ENCODE data around the gene CSNK2A1. TPM values are rescaled to one million over a fixed set of nuclear protein-coding genes. Genes with fewer than 3 reads are reported as not detected.

Gene CSNK2A1
- total and polyA plus RNA-seq, 2 donors (not counting 3 experiments of a cell fraction or from before 2014, with no cell fraction given), result 68.4 to 142 TPM

GRCh38 chr20:430091-430999 lies 113.2 kb downstream of the CSNK2A1 start:
- H3K4me2 ChIP-seq (ENCODE audit: insufficient read depth, low read length), result no peak overlapping the region
- BruUV-seq (replicated peaks), result TSS peak; percentile 44
- peaks cover 0 to 25% of the 10 kb centered on the region in 2 experiments for H3K36me3 ChIP-seq (ENCODE audit: control insufficient read depth in 2 of 2, extremely low read depth in 1 of 2, insufficient read depth in 2 of 2, low read length in 2 of 2)
- no peak overlapping the region for H3K27ac ChIP-seq (ENCODE audit: insufficient read depth, low read depth, low read length)
- intact Hi-C loops (cut with micrococcal nuclease), result loop anchor here (2.0 kb wide), 1 partner anchor 68 kb away; no protein-coding TSS in a partner anchor
- dilution Hi-C loops (cut with MboI; ENCODE audit: extremely low pct_ligation_motif_present, low sequenced_read_pairs), result no loop called here
- POLR2A ChIA-PET, result no interaction called here
- H2AFZ ChIP-seq (ENCODE audit: low read depth, low read length), result no peak overlapping the region
- no peaks in the 10 kb centered on the region for H3K4me1 ChIP-seq (ENCODE audit: control insufficient read depth, extremely low read depth, insufficient read depth, low read length)
- H3K27me3 ChIP-seq (ENCODE audit: control insufficient read depth in 2 of 2, insufficient read depth in 2 of 2, low read length in 2 of 2), result no peaks in the 10 kb centered on the region
- no peak overlapping the region for H3K4me3 ChIP-seq (replicated peaks in 1 of 3; ENCODE audit: insufficient read depth in 1 of 3, low read depth in 1 of 3, low read length in 3 of 3)
- no peaks in the 10 kb centered on the region for H3K9me3 ChIP-seq (replicated peaks; ENCODE audit: control insufficient read depth, insufficient read depth, low read length)
- FAIRE-seq, result no peak
- no peak for DNase-seq (ENCODE audit: low read depth, low spot score)
- CTCF ChIA-PET, result interaction anchor here (1.1 to 5.3 kb wide), 7 partner anchors 31 to 83 kb away, joined by 3 to 120 read pairs (median 4); partner anchors contain the start of gene NRSN2
- no peaks in the 10 kb centered on the region for H4K20me1 ChIP-seq (replicated peaks; ENCODE audit: control insufficient read depth, extremely low read depth, insufficient read depth, low read length)
- TF ChIP-seq POLR2A (IDR thresholded peaks at IDR 0.05; ENCODE audit: low read depth, low read length) (no peak), MAX (IDR thresholded peaks at IDR 0.05; ENCODE audit: insufficient read depth, insufficient read length) (no peak), GATA2 (IDR thresholded peaks at IDR 0.05; ENCODE audit: insufficient read depth, insufficient read length, low read depth, low read length) (no peak), EZH2 (IDR thresholded peaks at IDR 0.05; ENCODE audit: borderline replicate concordance, low read depth, low read length, severe bottlenecking) (no peak), FOS (IDR thresholded peaks at IDR 0.05; ENCODE audit: borderline replicate concordance, insufficient read depth, low read length) (no peak), MYC (IDR thresholded peaks at IDR 0.05; ENCODE audit: low read depth, low read length) (no peak), JUN (IDR thresholded peaks at IDR 0.05; ENCODE audit: borderline replicate concordance, insufficient read depth, insufficient read length, low read depth) (no peak), CTCF (IDR thresholded peaks at IDR 0.05; ENCODE audit: extremely low read depth in 1 of 2, insufficient read depth in 1 of 2, low read depth in 1 of 2, low read length in 2 of 2) (no peak), POLR2AphosphoS5 (IDR thresholded peaks at IDR 0.05; ENCODE audit: insufficient read depth, low read depth, low read length) (no peak)
- H3K9me1 ChIP-seq (replicated peaks; ENCODE audit: control insufficient read depth, extremely low read depth, insufficient read depth, low read length), result no peaks in the 10 kb centered on the region
- H3K9ac ChIP-seq (replicated peaks; ENCODE audit: extremely low read depth, insufficient read depth, low read length), result no peak overlapping the region
- H3K79me2 ChIP-seq (ENCODE audit: control insufficient read depth, insufficient read depth, low read length), result no peaks in the 10 kb centered on the region

All from endothelial cell of umbilical vein (primary cell).